ENCODE results near the gene EMSY.

The EMSY gene

GRCh38 chr11:76600124-76600655 is 155.4 kb downstream of the EMSY start:
- no peak for DNase-seq

- DNase-seq, result no peak
Measured at GRCh38 chr11:76601272-76601671, 156.5 kb downstream of the EMSY start.

DNA sequence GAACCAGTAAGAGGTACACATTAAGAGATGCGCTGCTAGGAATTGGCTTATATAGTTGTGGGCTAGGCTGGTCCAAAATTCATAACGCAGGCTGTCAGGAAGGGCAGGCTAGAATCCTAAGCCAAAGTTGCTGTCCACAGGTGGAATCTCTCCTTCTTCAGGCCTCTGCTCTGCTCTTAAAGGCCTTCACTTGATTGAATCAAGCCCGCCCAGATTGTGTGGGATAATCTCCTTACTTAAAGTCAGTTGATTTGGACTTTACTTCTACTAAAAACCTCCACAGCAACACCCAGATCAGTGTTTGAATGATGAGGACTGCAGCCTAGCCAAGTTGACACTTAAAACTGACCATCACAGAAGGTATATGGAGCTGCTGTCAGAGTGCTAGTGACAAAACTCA is 156.9 kb downstream of the EMSY start:
- no peak for DNase-seq

- DNase-seq, result no peak
Measured at GRCh38 chr11:76602431-76602861, 157.6 kb downstream of the EMSY start.
